Measurements from ENCODE around the gene LRRFIP1.
A peak's percentile ranks its signal among the peaks of the same experiment; 100 is the strongest.
"Not testable (repeated sequence)": the region's sequence is repeated elsewhere in the genome, so short reads cannot be mapped to it uniquely, and the experiment has no call there.

The LRRFIP1 gene

DNA sequence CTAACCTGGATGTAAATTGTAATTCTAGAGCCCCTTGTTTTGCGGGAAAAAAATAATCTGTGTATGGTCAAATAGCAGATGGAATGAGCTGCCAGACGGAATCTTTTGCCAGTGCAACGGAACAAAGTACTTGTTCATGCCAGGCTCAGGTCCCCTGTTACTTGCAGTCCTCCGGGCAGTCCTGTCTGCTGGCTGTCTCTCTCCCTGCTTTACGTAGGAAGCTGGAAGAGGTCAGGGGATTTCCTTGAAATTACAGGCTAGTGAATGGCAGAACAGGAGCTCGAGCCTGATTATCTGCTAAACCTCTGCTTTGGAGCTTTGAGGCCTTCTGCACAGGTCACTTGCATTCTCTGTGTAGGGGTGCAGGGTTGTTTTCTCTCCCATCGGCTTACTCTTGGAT, 54.8 kb downstream of the LRRFIP1 start:
- no peak for TF ChIP-seq CTCF (IDR thresholded peaks at IDR 0.05; ENCODE audit: insufficient read depth, low read depth, low read length, missing control alignments)
- no peak overlapping the region for H3K4me3 ChIP-seq (ENCODE audit: low read depth, low read length)
- DNase-seq (ENCODE audit: low read depth) = no peak

GRCh38 chr2:237682856-237683670, 55.7 kb downstream of the LRRFIP1 start:
- TF ChIP-seq CTCF (IDR thresholded peaks at IDR 0.05; ENCODE audit: insufficient read depth, low read depth, low read length, missing control alignments) = no peak
- no peak overlapping the region for H3K4me3 ChIP-seq (ENCODE audit: low read depth, low read length)
- no peak for DNase-seq (ENCODE audit: low read depth)

GRCh38 chr2:237685408-237685807, 58.0 kb downstream of the LRRFIP1 start:
- H3K4me3 ChIP-seq (ENCODE audit: low read depth, low read length) = no peak overlapping the region
- DNase-seq (ENCODE audit: low read depth) = no peak
- no peak for TF ChIP-seq CTCF (IDR thresholded peaks at IDR 0.05; ENCODE audit: insufficient read depth, low read depth, low read length, missing control alignments)

- peak; percentile 36 for DNase-seq (ENCODE audit: low read depth)
- no peak overlapping the region for H3K4me3 ChIP-seq (ENCODE audit: low read depth, low read length)
- peak; percentile 41 for TF ChIP-seq CTCF (IDR thresholded peaks at IDR 0.05; ENCODE audit: insufficient read depth, low read depth, low read length, missing control alignments)
Measured at GRCh38 chr2:237686659-237687136, 59.3 kb downstream of the LRRFIP1 start.

GRCh38 chr2:237688081-237688480, 60.7 kb downstream of the LRRFIP1 start:
- no peak for DNase-seq (ENCODE audit: low read depth)
- TF ChIP-seq CTCF (IDR thresholded peaks at IDR 0.05; ENCODE audit: insufficient read depth, low read depth, low read length, missing control alignments) = no peak
- H3K4me3 ChIP-seq (ENCODE audit: low read depth, low read length) = no peak overlapping the region

DNA sequence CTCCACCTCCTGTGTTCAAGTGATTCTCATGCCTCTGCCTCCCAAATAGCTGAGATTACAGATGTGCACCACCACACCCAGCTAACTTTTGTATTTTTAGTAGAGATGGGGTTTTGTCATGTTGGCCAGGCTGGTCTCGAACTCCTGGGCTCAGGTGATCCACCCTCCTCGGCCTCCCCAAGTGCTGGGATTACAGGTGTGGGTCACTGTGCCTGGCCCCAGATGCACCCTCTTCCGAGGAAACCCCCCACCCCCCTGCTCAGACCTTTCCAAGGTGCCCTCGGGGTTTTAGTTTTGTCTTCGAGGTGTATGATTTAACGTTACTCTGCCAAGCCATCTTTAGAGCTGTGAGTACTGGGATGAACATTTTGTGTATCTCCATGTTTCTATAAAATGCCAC, 61.2 kb downstream of the LRRFIP1 start:
- not testable (repeated sequence) for DNase-seq (ENCODE audit: low read depth)

DNA sequence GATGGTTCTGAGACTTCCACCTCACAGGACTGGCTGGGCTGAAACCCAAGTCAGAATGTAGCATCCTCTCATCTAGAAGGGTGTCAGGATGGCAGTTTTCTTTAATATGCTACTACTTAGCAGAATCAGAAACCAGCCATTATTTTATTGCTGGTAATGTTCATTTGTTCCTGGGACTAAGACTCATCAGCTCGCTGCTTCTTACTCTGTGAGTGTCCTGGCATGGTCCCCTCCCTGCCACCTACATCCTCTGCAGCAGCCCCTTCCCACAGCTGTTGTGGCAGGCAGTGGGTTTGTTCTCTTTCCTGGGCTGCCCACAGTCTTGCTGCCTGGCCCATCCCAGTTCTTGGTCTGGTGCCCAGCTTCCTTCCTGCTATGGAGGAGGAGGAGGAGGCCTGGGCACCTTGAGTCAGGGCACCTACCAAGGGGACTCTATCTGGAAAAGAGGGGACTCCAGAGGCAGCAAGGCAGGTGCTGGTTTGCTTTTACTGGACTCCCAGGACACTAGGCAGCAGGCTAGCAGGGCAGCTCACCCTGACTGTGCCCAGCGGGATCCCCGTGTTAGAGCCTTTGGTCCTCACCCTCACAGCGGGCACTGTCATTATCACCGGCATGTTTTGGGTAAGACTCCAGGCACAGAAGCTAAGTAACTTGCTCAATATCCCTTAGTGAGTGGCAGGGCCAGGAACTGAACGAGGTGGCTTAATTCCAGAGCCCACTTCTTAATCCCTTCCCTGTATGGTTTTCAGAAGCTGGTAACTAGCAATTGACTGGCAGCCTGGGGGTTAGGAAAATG, 62.1 kb downstream of the LRRFIP1 start:
- TF ChIP-seq CTCF (IDR thresholded peaks at IDR 0.05; ENCODE audit: insufficient read depth, low read depth, low read length, missing control alignments) = no peak
- no peak for DNase-seq (ENCODE audit: low read depth)

More for the DNA sequence above, 61.2 kb downstream of the LRRFIP1 start:
- H3K4me3 ChIP-seq (ENCODE audit: low read depth, low read length) = not testable (repeated sequence)

More for the DNA sequence above, 62.1 kb downstream of the LRRFIP1 start:
- H3K4me3 ChIP-seq (ENCODE audit: low read depth, low read length) = no peak overlapping the region
